Testis (tissue), 3 donors: ENCODE results near the gene IDH3B. TPM values are rescaled to one million over a fixed set of nuclear protein-coding genes. Genes with fewer than 3 reads are reported as not detected.

Source experiments
- DNase-seq: peaks from one replicate; pipeline ENCODE4 v3.0.0-alpha.2; 2019
- H3K27ac ChIP-seq, 2 donors: fragments of 200-600 bp; sonication (generic); one replicate each; pipeline ENCODE4 v1.5.1; 2019
- H3K27me3 ChIP-seq: fragments of 200-600 bp; sonication (generic); one replicate; pipeline ENCODE4 v1.5.1; 2019
- H3K36me3 ChIP-seq: fragments of 200-600 bp; sonication (generic); one replicate; pipeline ENCODE4 v1.5.1; 2017; ENCODE audit warnings: low read depth; ENCODE audit errors: missing control alignments
- H3K4me1 ChIP-seq: fragments of 200-600 bp; sonication (generic); one replicate; pipeline ENCODE4 v1.5.1; 2019
- H3K4me3 ChIP-seq, 2 donors: fragments of 200-600 bp; sonication (generic); one replicate each; pipeline ENCODE4 v1.5.1; 2017 to 2019
- H3K9me3 ChIP-seq: fragments of 200-600 bp; sonication (generic); one replicate; pipeline ENCODE4 v1.5.1; 2017
- POLR2A ChIP-seq: fragments of 450-650 bp; IDR thresholded peaks from one replicate; pipeline ENCODE4 v1.6.1; 2017; ENCODE audit warnings: antibody characterized with exemption, mild to moderate bottlenecking, moderate library complexity
- WGBS, 2 donors: methylation state at CpG; one replicate each; pipeline ENCODE4 v1.1.5; 2018; 5-methylcytosine and 5-hydroxymethylcytosine counted together
- intact Hi-C: fragments of 100-400 bp; cut with DNase I; formaldehyde crosslinking; loops from one replicate; pipeline ENCODE4 v1.15.1; 2023; ENCODE audit warnings: low total_unique reads
- polyA plus RNA-seq: library from polyadenylated mRNA; stranded (reverse); fragments of 350-450 nt; fragmentation: Illumina TruSeq; extraction: RNeasy Lipid Tissue Mini Kit (QIAGEN cat#74804); gene quantifications from one replicate; pipeline ENCODE4 v1.2.3, GENCODE V29; 2014; ENCODE audit warnings: low read depth, low replicate concordance; ENCODE audit not compliant: insufficient read depth
- total RNA-seq, 2 donors: library from RNA; depleted of rRNA; stranded (reverse); fragments of >200 nt; gene quantifications; one replicate each; pipeline ENCODE4 v1.2.3, GENCODE V29; 2016
- TF ChIP-seq, protein P1 (sequence below), 3 experiments: fragments of 450-650 bp in 2 of 3; fragments of 200-600 bp in 1 of 3; sonication (generic) in 1 of 3; IDR thresholded peaks; one replicate each; pipeline ENCODE4 v1.5.1; 2016 to 2019; ENCODE audit warnings: antibody characterized with exemption in 3 of 3, mild to moderate bottlenecking in 2 of 3, moderate library complexity in 1 of 3

IDH3B gene
- total and polyA plus RNA-seq, 3 donors from 2014 or later = 90.6 to 123 (median 105) TPM

DNA sequence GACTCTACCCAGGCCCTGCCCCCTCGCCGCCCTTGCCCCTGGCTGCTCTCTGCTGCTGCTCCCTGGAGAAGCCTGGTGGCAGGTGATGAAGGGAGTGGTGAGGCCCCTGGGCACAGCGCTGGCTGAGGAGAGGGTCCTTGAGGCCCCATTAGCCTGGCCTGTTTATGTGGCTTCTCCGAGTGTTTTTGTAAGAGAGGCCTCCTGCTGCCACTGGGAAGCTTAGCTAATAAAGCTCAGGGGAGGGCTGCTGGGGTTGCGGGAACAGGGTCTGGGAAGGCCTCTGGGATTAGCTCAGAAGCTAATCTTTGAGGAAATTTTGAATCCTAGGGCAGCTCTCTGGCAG lies 44.0 kb upstream of the IDH3B start:
- Histone ChIP-seq H3K9me3 (no peaks in the 10 kb centered on the region), H3K36me3 (no peaks in the 10 kb centered on the region), H3K4me1 (no peaks in the 10 kb centered on the region), H3K27ac (no peak overlapping the region), H3K27me3 (no peaks in the 10 kb centered on the region), H3K4me3 (no peak overlapping the region)
- TF ChIP-seq POLR2A = no peak
- TF ChIP-seq, protein P1, sequence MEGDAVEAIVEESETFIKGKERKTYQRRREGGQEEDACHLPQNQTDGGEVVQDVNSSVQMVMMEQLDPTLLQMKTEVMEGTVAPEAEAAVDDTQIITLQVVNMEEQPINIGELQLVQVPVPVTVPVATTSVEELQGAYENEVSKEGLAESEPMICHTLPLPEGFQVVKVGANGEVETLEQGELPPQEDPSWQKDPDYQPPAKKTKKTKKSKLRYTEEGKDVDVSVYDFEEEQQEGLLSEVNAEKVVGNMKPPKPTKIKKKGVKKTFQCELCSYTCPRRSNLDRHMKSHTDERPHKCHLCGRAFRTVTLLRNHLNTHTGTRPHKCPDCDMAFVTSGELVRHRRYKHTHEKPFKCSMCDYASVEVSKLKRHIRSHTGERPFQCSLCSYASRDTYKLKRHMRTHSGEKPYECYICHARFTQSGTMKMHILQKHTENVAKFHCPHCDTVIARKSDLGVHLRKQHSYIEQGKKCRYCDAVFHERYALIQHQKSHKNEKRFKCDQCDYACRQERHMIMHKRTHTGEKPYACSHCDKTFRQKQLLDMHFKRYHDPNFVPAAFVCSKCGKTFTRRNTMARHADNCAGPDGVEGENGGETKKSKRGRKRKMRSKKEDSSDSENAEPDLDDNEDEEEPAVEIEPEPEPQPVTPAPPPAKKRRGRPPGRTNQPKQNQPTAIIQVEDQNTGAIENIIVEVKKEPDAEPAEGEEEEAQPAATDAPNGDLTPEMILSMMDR (IDR thresholded peaks at IDR 0.05) = no peak
- intact Hi-C loops = no loop called here
- DNase-seq = no peak
- WGBS, 2 donors = 84% methylated on average over 5 of the region's 5 CpGs; no CpG with 5 or more reads in 1 of the 2 donors

DNA sequence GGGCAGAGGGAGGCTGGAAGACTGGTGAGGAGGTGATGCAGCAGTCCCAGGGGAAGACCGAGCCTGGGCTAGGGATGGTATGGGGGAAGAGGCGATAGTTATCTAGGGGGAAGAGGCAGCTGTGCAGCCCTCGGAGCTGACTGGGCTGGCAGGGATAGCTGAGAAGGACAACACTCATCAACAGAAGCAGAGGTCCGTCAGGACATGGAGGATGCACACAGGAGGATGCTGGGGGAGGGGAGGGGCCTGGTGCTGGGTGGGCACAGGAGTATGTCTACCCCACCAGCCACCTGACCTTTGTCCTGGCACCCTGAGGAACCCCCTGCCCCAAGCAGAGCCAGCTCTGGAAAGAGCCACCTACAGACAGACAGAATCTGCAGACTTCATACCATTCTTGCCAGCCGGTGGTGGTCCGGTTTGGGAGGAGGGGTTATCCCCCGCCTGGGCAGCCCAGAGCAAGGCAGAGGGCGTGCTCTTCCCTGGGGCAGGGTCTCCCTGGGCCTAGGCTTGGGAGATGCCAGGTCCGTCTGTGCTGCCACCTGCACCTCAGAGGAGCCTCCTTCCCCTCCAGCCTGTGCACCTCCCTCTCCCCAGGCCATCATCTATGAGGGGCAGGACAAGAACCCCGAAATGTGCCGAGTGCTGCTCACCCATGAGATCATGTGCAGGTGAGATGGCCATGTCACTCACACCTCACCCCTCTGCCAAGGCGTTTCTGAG lies 43.5 kb upstream of the IDH3B start:
- DNase-seq = no peak
- intact Hi-C loops = no loop called here
- Histone ChIP-seq H3K36me3 (no peaks in the 10 kb centered on the region), H3K4me3 (no peak overlapping the region), H3K4me1 (no peaks in the 10 kb centered on the region), H3K27ac (no peak overlapping the region), H3K9me3 (no peaks in the 10 kb centered on the region), H3K27me3 (no peaks in the 10 kb centered on the region)
- no peak for TF ChIP-seq POLR2A
- TF ChIP-seq, protein P1 (IDR thresholded peaks at IDR 0.05) = no peak
- 85 to 87% methylated on average over 8 to 12 of the region's 12 CpGs for WGBS, 2 donors

DNA sequence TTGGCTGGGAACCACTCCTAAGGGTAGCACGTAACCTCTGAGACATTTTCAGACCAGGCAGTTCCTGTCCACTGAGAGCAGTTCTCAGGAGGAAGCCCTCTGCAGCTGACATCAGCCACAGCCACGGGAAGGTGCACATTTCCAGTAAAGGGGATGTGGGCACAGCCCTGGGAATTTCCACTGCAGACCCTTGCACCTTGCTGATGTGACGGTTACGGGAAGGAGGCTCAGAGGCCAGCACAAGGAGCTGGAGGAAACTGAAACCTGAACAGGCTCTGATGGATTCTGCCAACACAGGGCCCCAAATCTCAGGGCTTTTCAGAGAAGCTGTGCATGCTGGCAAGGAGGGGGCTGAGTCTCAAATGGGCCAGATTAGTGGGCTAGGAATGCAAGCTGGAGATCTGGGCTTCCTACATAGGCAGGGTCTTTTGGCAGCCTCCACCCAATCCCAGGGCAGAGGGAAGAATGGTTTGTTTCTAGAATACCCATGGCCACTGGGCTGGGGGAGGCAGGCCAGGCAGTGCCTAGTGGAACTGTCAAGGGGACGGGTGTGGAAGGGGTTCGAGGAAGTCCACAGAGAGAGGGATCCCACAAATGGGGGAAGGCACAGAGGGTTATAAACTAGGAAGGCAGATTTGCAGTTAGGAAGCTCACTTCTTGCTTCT lies 42.8 kb upstream of the IDH3B start:
- TF ChIP-seq, protein P1 (IDR thresholded peaks at IDR 0.05) = no peak
- no peak for TF ChIP-seq POLR2A
- Histone ChIP-seq H3K27ac (no peak overlapping the region), H3K4me3 (no peak overlapping the region), H3K4me1 (no peaks in the 10 kb centered on the region), H3K27me3 (no peaks in the 10 kb centered on the region), H3K9me3 (no peaks in the 10 kb centered on the region), H3K36me3 (no peaks in the 10 kb centered on the region)
- WGBS, 2 donors = 66 to 82% methylated on average over 6 of the region's 6 CpGs
- DNase-seq = no peak
- intact Hi-C loops = no loop called here

DNA sequence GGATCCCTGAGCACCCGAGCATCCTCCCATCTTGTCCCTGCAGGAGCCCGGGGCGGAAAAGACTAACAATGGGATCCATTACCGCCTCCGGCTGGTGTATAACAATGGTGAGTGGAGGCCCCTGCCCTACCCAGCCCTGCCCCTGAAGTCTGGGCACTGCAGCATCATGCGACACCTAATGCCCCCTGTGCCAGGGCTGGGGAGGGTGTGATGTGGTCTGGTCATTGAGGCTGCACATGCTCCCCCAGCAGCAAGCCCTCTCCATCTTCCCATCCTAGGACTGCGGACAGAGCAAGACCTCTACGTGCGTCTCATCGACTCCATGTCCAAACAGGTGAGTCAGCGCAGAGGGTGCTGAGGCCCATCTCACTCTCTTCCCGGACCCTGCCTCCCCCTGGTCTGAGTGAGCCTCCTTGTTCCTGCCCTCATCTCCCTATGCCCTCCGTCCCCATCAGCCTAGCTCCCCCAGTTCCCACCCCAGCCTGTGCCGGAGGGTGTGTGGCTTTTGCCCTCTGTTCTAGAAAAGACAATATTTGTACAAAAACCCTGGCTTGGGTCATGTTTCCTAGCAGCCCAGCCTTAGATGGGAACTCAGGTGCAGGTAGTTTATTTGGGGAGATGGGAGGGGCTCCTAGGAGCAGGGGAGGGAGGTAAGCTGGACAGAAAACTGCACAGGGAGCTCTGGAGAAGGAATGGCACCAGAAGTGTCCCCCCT lies 42.1 kb upstream of the IDH3B start:
- no peak for DNase-seq
- no peaks in the 10 kb centered on the region for H3K27me3 ChIP-seq
- intact Hi-C loops = no loop called here
- H3K4me3 ChIP-seq = no peak overlapping the region
- 92 to 93% methylated on average over 9 to 14 of the region's 14 CpGs for WGBS, 2 donors
- H3K9me3 ChIP-seq = no peaks in the 10 kb centered on the region
- TF ChIP-seq, protein P1 (IDR thresholded peaks at IDR 0.05) = no peak
- TF ChIP-seq POLR2A = no peak
- no peaks in the 10 kb centered on the region for H3K4me1 ChIP-seq
- no peak overlapping the region for H3K27ac ChIP-seq
- no peaks in the 10 kb centered on the region for H3K36me3 ChIP-seq
